GM21526 (cell line): ENCODE measurements around the gene SPSB1.
"Not testable (repeated sequence)": the region's sequence is repeated elsewhere in the genome, so short reads cannot be mapped to it uniquely, and the experiment has no call there.

Experiments used
- ATAC-seq: cut with Tn5 transposase; IDR thresholded peaks from one replicate; pipeline ENCODE4 v1.9.1; 2021; ENCODE audit warnings: moderate library complexity; ENCODE audit not compliant: unreplicated experiment, low FRiP score

Gene SPSB1

GRCh38 chr1:9298282-9298681 lies 5.6 kb downstream of the SPSB1 start:
- no peak for ATAC-seq

- not testable (repeated sequence) for ATAC-seq
Observed at GRCh38 chr1:9299571-9300541, 7.2 kb downstream of the SPSB1 start.

- no peak for ATAC-seq
Observed at GRCh38 chr1:9300573-9300972, 7.9 kb downstream of the SPSB1 start.

- no peak for ATAC-seq
Observed at GRCh38 chr1:9302745-9303524, 10.2 kb downstream of the SPSB1 start.

GRCh38 chr1:9303916-9304315 lies 11.2 kb downstream of the SPSB1 start:
- ATAC-seq: no peak

GRCh38 chr1:9305216-9305615 lies 12.5 kb downstream of the SPSB1 start:
- ATAC-seq: no peak

- ATAC-seq: no peak
Observed at GRCh38 chr1:9306006-9306405, 13.3 kb downstream of the SPSB1 start.

- ATAC-seq: no peak
Observed at GRCh38 chr1:9307303-9307702, 14.6 kb downstream of the SPSB1 start.

- no peak for ATAC-seq
Observed at GRCh38 chr1:9308236-9308785, 15.6 kb downstream of the SPSB1 start.

- ATAC-seq: no peak
Observed at GRCh38 chr1:9309080-9309479, 16.4 kb downstream of the SPSB1 start.

GRCh38 chr1:9309991-9310390 lies 17.3 kb downstream of the SPSB1 start:
- no peak for ATAC-seq

GRCh38 chr1:9311029-9311428 lies 18.3 kb downstream of the SPSB1 start:
- ATAC-seq: no peak

GRCh38 chr1:9311479-9311878 lies 18.8 kb downstream of the SPSB1 start:
- ATAC-seq: no peak

GRCh38 chr1:9312168-9312720 lies 19.6 kb downstream of the SPSB1 start:
- ATAC-seq: no peak

- ATAC-seq: no peak
Observed at GRCh38 chr1:9313576-9313975, 20.9 kb downstream of the SPSB1 start.

- no peak for ATAC-seq
Observed at GRCh38 chr1:9314111-9314510, 21.4 kb downstream of the SPSB1 start.

- ATAC-seq: no peak
Observed at GRCh38 chr1:9314711-9315379, 22.2 kb downstream of the SPSB1 start.

GRCh38 chr1:9315411-9316079 lies 22.9 kb downstream of the SPSB1 start:
- ATAC-seq: no peak

GRCh38 chr1:9316080-9316444 lies 23.4 kb downstream of the SPSB1 start:
- no peak for ATAC-seq

GRCh38 chr1:9316512-9316911 lies 23.8 kb downstream of the SPSB1 start:
- no peak for ATAC-seq
